Mesendoderm (in vitro differentiated cells): ENCODE results near the gene YTHDF1.

Experiments used
- DNase-seq: peaks from one replicate; pipeline ENCODE4 v3.0.0; 2013
- H2AK5ac ChIP-seq: 2 replicates; pipeline ENCODE4 v1.6.1; 2013; ENCODE audit warnings: low read length, inconsistent platforms
- H2BK120ac ChIP-seq: 2 replicates; pipeline ENCODE4 v1.6.1; 2013; ENCODE audit warnings: low read depth, mild to moderate bottlenecking, low read length, moderate library complexity, mixed read lengths
- H2BK15ac ChIP-seq: replicated peaks from 2 replicates; pipeline ENCODE4 v1.6.1; 2013; ENCODE audit warnings: low read depth, mild to moderate bottlenecking, moderate library complexity
- H2BK5ac ChIP-seq: 2 replicates; pipeline ENCODE4 v1.6.1; 2013; ENCODE audit warnings: low read length, inconsistent platforms
- H3K18ac ChIP-seq: 2 replicates; pipeline ENCODE4 v1.6.1; 2013; ENCODE audit warnings: mild to moderate bottlenecking, low read length, mixed read lengths
- H3K23ac ChIP-seq: one replicate; pipeline ENCODE4 v1.6.1; 2013; ENCODE audit warnings: low read length
- H3K27ac ChIP-seq: 2 replicates; pipeline ENCODE4 v1.5.1; 2013; ENCODE audit warnings: low read depth, mild to moderate bottlenecking, inconsistent platforms, low read length, moderate library complexity
- H3K27me3 ChIP-seq: 2 replicates; pipeline ENCODE4 v1.6.1; 2013; ENCODE audit warnings: low read length, control low read depth, mild to moderate bottlenecking, inconsistent platforms; ENCODE audit not compliant: insufficient read depth, poor library complexity
- H3K36me3 ChIP-seq: 2 replicates; pipeline ENCODE4 v1.6.1; 2013; ENCODE audit warnings: low read length, inconsistent platforms; ENCODE audit not compliant: control insufficient read depth, insufficient read depth
- H3K4ac ChIP-seq: one replicate; pipeline ENCODE4 v1.6.1; 2013; ENCODE audit warnings: low read depth, mild to moderate bottlenecking, low read length, moderate library complexity
- H3K4me1 ChIP-seq: 2 replicates; pipeline ENCODE4 v1.6.1; 2013; ENCODE audit warnings: low read depth, low read length, inconsistent platforms; ENCODE audit not compliant: control insufficient read depth
- H3K4me2 ChIP-seq: 2 replicates; pipeline ENCODE4 v1.6.1; 2013; ENCODE audit warnings: low read length
- H3K4me3 ChIP-seq: 2 replicates; pipeline ENCODE4 v1.5.1; 2013; ENCODE audit warnings: mild to moderate bottlenecking, low read length
- H3K56ac ChIP-seq: one replicate; pipeline ENCODE4 v1.6.1; 2013; ENCODE audit warnings: low read length
- H3K79me1 ChIP-seq: 2 replicates; pipeline ENCODE4 v1.6.1; 2013; ENCODE audit warnings: low read length, inconsistent platforms
- H3K79me2 ChIP-seq: 2 replicates; pipeline ENCODE4 v1.6.1; 2013; ENCODE audit warnings: mild to moderate bottlenecking, low read length; ENCODE audit not compliant: control insufficient read depth, insufficient read depth
- H3K9ac ChIP-seq: 2 replicates; pipeline ENCODE4 v1.6.1; 2013; ENCODE audit warnings: low read length, inconsistent platforms
- H4K5ac ChIP-seq: one replicate; pipeline ENCODE4 v1.6.1; 2013; ENCODE audit warnings: low read length
- H4K8ac ChIP-seq: one replicate; pipeline ENCODE4 v1.6.1; 2013; ENCODE audit warnings: low read depth, mild to moderate bottlenecking, control low read depth, low read length, moderate library complexity
- WGBS: extraction: QIAGEN DNeasy Blood & Tissue Kit; methylation state at CpG from one replicate; pipeline ENCODE4 v1.1.7; 2013; ENCODE audit warnings: low lambda C conversion rate, missing lambda C conversion rate; ENCODE audit not compliant: insufficient coverage; ENCODE audit errors: extremely low coverage; 5-methylcytosine and 5-hydroxymethylcytosine counted together

YTHDF1 gene

DNA sequence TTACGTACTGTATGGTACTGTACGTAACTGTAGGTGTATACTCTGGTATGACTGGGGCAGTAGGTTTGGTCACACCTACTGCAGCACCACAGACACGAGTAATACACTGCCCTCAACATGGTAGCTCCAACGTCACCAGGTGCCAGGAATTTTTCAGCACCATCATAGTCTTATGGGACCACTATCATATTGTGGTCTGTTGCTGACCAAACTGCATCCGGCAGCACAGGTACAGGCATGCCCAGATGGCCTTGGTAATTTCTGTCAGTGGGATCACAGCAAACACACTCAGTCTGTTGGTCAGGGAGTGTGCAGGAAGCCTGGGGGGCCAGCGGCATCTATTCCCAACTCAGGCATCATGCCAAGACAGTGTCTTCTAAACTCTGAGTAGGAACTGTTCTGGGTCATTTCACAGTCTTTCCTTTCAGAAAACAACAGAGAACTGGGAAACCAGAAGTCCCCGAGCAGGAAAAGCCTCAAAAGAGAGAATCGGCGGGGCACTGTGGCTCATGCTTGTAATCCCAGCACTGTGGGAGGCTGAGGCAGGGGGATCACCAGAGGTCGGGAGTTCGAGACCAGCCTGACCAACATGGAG lies 5.8 kb downstream of the YTHDF1 start:
- Histone ChIP-seq H3K4me1 (peaks cover 3% of the 10 kb centered on the region), H4K8ac (no peak overlapping the region), H2BK120ac (no peak overlapping the region), H3K9ac (no peak overlapping the region), H3K56ac (no peak overlapping the region), H3K18ac (no peak overlapping the region), H3K79me2 (peaks cover 85% of the 10 kb centered on the region), H3K4ac (no peak overlapping the region), H4K5ac (no peak overlapping the region), H2BK15ac (no peak overlapping the region), H2AK5ac (no peak overlapping the region), H3K27me3 (no peaks in the 10 kb centered on the region), H3K23ac (no peak overlapping the region), H3K4me3 (no peak overlapping the region), H3K36me3 (peaks cover 12% of the 10 kb centered on the region), H3K4me2 (no peak overlapping the region), H2BK5ac (no peak overlapping the region), H3K79me1 (peaks cover 24% of the 10 kb centered on the region), H3K27ac (no peak overlapping the region)
- DNase-seq, result no peak
- no CpG with 5 or more reads among the region's 11 CpGs for WGBS

DNA sequence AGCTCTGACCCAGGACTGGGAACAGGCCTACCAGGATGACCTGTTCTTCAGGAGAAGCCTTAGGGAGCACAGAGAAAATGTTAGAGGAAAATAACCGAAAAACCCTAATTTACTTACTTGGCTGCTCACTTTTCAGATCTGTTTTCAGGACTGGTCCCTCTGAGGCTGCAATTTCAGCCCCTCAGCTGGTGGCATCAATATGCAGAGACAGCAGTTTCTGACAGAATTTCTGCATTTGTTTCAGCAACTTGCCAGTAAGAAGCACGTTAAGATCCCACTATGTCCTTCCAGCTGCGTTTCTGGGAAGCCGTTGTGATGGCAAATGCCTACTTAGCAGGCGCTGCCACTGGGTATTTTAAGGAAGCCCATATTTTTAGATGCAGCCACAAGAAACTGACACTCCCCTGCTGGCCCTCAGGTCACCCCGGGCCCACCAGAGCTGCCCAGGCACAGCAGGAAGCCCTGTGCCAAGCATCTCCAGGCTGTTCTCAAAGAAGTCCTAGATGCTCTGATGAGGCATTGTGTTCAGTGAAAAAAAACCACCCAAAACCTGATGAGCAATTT lies 7.5 kb downstream of the YTHDF1 start:
- H3K79me1 ChIP-seq, result peaks cover 31% of the 10 kb centered on the region
- no peak overlapping the region for H4K8ac ChIP-seq
- H2BK120ac ChIP-seq, result no peak overlapping the region
- no peak overlapping the region for H3K4ac ChIP-seq
- no peak overlapping the region for H3K56ac ChIP-seq
- peaks cover 17% of the 10 kb centered on the region for H3K36me3 ChIP-seq
- no peaks in the 10 kb centered on the region for H3K4me1 ChIP-seq
- no peak overlapping the region for H3K23ac ChIP-seq
- no peak overlapping the region for H2BK5ac ChIP-seq
- no peak overlapping the region for H3K18ac ChIP-seq
- H2BK15ac ChIP-seq, result no peak overlapping the region
- H3K4me3 ChIP-seq, result no peak overlapping the region
- H3K79me2 ChIP-seq, result peaks cover 89% of the 10 kb centered on the region
- no peak overlapping the region for H4K5ac ChIP-seq
- no peak overlapping the region for H2AK5ac ChIP-seq
- no CpG with 5 or more reads among the region's 6 CpGs for WGBS
- H3K27me3 ChIP-seq, result no peaks in the 10 kb centered on the region
- no peak overlapping the region for H3K27ac ChIP-seq
- H3K4me2 ChIP-seq, result no peak overlapping the region
- no peak for DNase-seq
- H3K9ac ChIP-seq, result no peak overlapping the region

DNA sequence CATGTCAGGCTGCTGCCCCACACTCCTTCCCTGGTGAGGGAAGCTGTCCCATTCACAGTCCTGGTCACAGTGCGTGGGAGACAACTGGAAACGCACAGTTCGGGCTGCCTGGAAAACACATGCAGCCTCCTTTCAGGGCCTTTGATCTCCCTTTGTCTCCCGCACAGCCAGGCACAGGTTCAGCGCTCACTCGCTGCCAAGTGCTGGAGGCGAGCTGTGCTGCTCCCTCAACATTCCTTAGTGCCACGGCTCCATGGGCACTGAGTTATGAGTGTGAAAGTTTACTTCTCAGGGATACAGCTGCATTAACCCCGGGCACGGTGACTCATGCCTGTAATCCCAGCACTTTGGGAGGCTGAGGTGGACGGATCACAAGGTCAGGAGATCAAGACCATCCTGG lies 9.1 kb downstream of the YTHDF1 start:
- no peaks in the 10 kb centered on the region for H3K4me1 ChIP-seq
- H2BK120ac ChIP-seq, result no peak overlapping the region
- peaks cover 88% of the 10 kb centered on the region for H3K79me2 ChIP-seq
- WGBS, result no CpG with 5 or more reads among the region's 11 CpGs
- no peak overlapping the region for H3K18ac ChIP-seq
- no peak overlapping the region for H3K27ac ChIP-seq
- DNase-seq, result no peak
- H3K4ac ChIP-seq, result no peak overlapping the region
- H4K8ac ChIP-seq, result no peak overlapping the region
- H2AK5ac ChIP-seq, result no peak overlapping the region
- H3K56ac ChIP-seq, result no peak overlapping the region
- peaks cover 24% of the 10 kb centered on the region for H3K36me3 ChIP-seq
- no peak overlapping the region for H4K5ac ChIP-seq
- no peaks in the 10 kb centered on the region for H3K27me3 ChIP-seq
- H3K4me2 ChIP-seq, result no peak overlapping the region
- no peak overlapping the region for H2BK5ac ChIP-seq
- H2BK15ac ChIP-seq, result no peak overlapping the region
- peaks cover 24% of the 10 kb centered on the region for H3K79me1 ChIP-seq
- no peak overlapping the region for H3K4me3 ChIP-seq
- no peak overlapping the region for H3K9ac ChIP-seq
- no peak overlapping the region for H3K23ac ChIP-seq

DNA sequence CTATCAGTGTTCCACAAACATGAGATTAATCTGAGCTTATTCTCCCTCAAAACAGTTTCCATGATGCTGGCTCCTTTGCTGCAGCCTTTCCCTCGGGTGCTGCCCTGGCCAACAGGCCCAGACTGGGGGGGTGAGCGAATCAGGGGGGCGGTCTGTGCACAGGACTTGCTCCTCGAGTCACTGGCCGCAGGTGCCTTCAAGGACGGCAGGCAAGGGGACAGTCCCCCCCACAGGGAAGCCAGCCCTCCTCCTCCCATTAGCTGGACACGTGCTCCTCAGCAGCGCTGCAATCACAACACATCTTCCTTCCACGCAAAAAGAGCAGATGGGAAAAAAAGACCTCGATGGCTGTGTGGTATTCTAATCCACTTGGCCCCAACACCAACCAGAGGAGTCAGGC lies 10.0 kb downstream of the YTHDF1 start:
- Histone ChIP-seq H4K5ac (no peak overlapping the region), H4K8ac (no peak overlapping the region), H3K27me3 (no peaks in the 10 kb centered on the region), H3K79me1 (peaks cover 24% of the 10 kb centered on the region), H3K4me2 (no peak overlapping the region), H3K4me3 (no peak overlapping the region), H3K36me3 (peaks cover 27% of the 10 kb centered on the region), H3K79me2 (peaks cover 88% of the 10 kb centered on the region), H3K4ac (no peak overlapping the region), H3K56ac (no peak overlapping the region), H2BK120ac (no peak overlapping the region), H3K18ac (no peak overlapping the region), H2BK5ac (no peak overlapping the region), H3K27ac (no peak overlapping the region), H3K23ac (no peak overlapping the region), H3K9ac (no peak overlapping the region), H3K4me1 (no peaks in the 10 kb centered on the region), H2AK5ac (no peak overlapping the region), H2BK15ac (no peak overlapping the region)
- WGBS, result no CpG with 5 or more reads among the region's 10 CpGs
- DNase-seq, result no peak

DNA sequence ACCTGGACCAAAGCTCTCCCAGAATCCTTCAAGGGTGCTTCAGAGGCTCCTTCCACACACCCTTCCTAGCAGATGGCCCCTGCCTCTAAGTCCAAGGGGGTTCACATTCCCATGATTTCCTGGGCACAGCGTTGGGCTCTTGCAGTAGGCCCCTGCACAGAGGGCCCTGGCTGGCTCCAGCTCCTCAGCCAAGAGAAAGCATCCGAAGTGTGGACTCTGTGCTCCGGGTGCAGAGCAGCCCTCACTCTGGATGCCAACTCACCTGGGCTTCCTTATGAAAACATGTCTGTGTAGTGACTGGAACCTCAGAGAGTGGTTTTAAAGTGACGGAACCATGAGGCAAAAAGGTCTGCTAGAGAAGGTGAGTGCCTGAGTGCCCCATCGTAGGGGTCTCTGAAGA lies 11.6 kb downstream of the YTHDF1 start:
- Histone ChIP-seq H3K4me2 (no peak overlapping the region), H4K5ac (no peak overlapping the region), H2BK120ac (no peak overlapping the region), H3K79me2 (peaks cover 88% of the 10 kb centered on the region), H3K27me3 (no peaks in the 10 kb centered on the region), H3K4ac (no peak overlapping the region), H3K27ac (no peak overlapping the region), H3K36me3 (peaks cover 29% of the 10 kb centered on the region), H2BK15ac (no peak overlapping the region), H2AK5ac (no peak overlapping the region), H3K79me1 (peaks cover 20% of the 10 kb centered on the region), H3K18ac (no peak overlapping the region), H3K4me1 (no peaks in the 10 kb centered on the region), H4K8ac (no peak overlapping the region), H3K9ac (no peak overlapping the region), H3K23ac (no peak overlapping the region), H3K4me3 (no peak overlapping the region), H2BK5ac (no peak overlapping the region), H3K56ac (no peak overlapping the region)
- WGBS, result no CpG with 5 or more reads among the region's 5 CpGs
- DNase-seq, result no peak
